Cardiac muscle cell (in vitro differentiated cells and primary cell): ENCODE measurements around the gene IGF2R. TPM values are rescaled to one million over a fixed set of nuclear protein-coding genes. Genes with fewer than 3 reads are reported as not detected.

ENCODE experiments used
- DNase-seq, 2 donors: peaks; one replicate each; pipeline versions ENCODE4 v3.0.0 to v3.0.0-alpha.2; 2010 to 2017; ENCODE audit warnings: low read depth in 1 of 2, low spot score in 1 of 2
- H3K27ac ChIP-seq: fragments of 200-600 bp; sonication (generic); 2 replicates; pipeline ENCODE4 v1.5.1; 2016
- H3K27me3 ChIP-seq: fragments of 200-600 bp; sonication (generic); 2 replicates; pipeline ENCODE4 v1.6.0; 2016; ENCODE audit warnings: control low read depth
- H3K36me3 ChIP-seq: fragments of 200-600 bp; sonication (generic); 2 replicates; pipeline ENCODE4 v1.5.1; 2016; ENCODE audit warnings: control low read depth
- H3K4me1 ChIP-seq: fragments of 200-600 bp; sonication (generic); 2 replicates; pipeline ENCODE4 v1.8.1; 2017; ENCODE audit warnings: low read depth, mild to moderate bottlenecking, mixed run types
- H3K4me3 ChIP-seq: fragments of 200-600 bp; sonication (generic); 2 replicates; pipeline ENCODE4 v1.5.1; 2016; ENCODE audit warnings: mild to moderate bottlenecking
- H3K9me3 ChIP-seq: fragments of 200-600 bp; sonication (generic); 2 replicates; pipeline ENCODE4 v1.5.1; 2017; ENCODE audit warnings: low read depth, mild to moderate bottlenecking, control low read depth
- polyA plus RNA-seq: library from polyadenylated mRNA; unstranded; fragments of >200 nt; fragmentation: Nextera tagmentation; extraction: Ambion mirVana; gene quantifications from 2 replicates; pipeline ENCODE4 v1.2.1, GENCODE V29; 2016
- total RNA-seq: library from RNA; depleted of rRNA; stranded (reverse); fragments of >200 nt; gene quantifications from 2 replicates; pipeline ENCODE4 v1.2.3, GENCODE V29; 2016
- TF ChIP-seq, protein P1 (sequence below): IDR thresholded peaks from 2 replicates; pipeline ENCODE4 v1.5.1; 2012; ENCODE audit warnings: low read depth, mild to moderate bottlenecking, low read length

Gene IGF2R
- total and polyA plus RNA-seq, 2 experiments from 2014 or later, result 25.8 to 45.4 TPM

DNA sequence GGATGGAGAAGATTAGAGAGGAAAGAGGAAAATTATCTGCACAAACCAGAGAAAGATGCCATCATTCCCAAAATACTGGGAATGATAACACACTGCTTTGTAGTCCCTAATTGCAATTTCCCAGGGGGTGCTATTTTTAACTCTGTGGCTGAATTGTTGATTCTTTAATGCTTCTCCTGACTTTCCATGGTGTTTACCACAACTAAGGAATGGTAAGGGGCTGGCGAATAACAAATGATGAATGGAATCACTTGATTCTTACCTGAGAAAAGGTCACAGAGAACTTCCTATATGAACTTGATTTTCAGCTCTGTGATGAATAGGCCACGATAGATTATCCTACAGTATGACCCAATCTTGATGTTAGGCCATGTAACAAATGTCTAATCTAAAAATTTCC, 22.0 kb upstream of the IGF2R start:
- Histone ChIP-seq H3K4me1 (no peaks in the 10 kb centered on the region), H3K27me3 (no peaks in the 10 kb centered on the region), H3K4me3 (no peak overlapping the region), H3K9me3 (no peaks in the 10 kb centered on the region), H3K36me3 (no peaks in the 10 kb centered on the region), H3K27ac (no peak overlapping the region)
- no peak for DNase-seq
- TF ChIP-seq, protein P1, sequence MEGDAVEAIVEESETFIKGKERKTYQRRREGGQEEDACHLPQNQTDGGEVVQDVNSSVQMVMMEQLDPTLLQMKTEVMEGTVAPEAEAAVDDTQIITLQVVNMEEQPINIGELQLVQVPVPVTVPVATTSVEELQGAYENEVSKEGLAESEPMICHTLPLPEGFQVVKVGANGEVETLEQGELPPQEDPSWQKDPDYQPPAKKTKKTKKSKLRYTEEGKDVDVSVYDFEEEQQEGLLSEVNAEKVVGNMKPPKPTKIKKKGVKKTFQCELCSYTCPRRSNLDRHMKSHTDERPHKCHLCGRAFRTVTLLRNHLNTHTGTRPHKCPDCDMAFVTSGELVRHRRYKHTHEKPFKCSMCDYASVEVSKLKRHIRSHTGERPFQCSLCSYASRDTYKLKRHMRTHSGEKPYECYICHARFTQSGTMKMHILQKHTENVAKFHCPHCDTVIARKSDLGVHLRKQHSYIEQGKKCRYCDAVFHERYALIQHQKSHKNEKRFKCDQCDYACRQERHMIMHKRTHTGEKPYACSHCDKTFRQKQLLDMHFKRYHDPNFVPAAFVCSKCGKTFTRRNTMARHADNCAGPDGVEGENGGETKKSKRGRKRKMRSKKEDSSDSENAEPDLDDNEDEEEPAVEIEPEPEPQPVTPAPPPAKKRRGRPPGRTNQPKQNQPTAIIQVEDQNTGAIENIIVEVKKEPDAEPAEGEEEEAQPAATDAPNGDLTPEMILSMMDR, result no peak

DNA sequence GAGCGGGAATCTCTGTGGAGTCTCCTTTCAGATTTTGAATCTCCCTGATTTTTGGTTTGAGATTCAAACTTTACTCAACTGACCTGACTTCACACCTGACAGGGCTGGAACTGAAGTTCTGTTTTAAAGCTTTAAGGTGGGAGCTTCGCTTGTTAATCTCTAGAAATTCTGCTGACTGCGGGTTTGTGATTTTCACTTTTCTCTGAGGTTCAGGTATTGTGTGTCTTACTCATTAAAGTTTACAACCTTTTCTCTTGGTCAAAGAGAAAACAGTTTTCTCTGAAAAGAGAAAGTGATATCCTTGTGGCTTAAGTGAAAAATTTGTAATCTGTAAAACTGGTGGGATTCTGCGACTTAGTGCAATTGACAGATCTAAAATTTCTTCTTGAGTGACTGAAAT, 20.7 kb upstream of the IGF2R start:
- no peak overlapping the region for H3K4me3 ChIP-seq
- H3K27ac ChIP-seq, result no peak overlapping the region
- TF ChIP-seq, protein P1, result no peak
- no peaks in the 10 kb centered on the region for H3K4me1 ChIP-seq
- H3K9me3 ChIP-seq, result no peaks in the 10 kb centered on the region
- DNase-seq, result no peak
- H3K36me3 ChIP-seq, result no peaks in the 10 kb centered on the region
- no peaks in the 10 kb centered on the region for H3K27me3 ChIP-seq

DNA sequence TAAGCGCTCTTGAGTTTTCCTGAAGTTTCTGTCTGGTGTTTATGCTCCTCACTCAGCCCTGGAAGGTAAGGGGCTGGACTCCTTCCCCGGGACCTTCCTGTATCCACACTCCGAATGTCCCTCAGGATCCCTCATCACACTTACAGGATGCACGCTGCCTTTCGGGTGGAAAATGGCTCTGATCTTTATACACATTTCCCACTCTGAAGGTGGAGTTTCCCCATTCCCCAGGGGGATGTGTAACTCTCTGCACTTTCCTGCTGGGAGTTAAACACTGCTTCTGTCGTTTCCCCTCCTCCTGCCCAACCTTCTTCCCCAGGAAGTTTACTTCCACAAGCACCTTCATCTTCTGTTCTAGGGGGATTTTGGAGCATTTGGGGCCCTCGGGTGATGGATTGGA, 17.1 kb upstream of the IGF2R start:
- Histone ChIP-seq H3K9me3 (no peaks in the 10 kb centered on the region), H3K4me1 (no peaks in the 10 kb centered on the region), H3K4me3 (no peak overlapping the region), H3K36me3 (no peaks in the 10 kb centered on the region), H3K27me3 (no peaks in the 10 kb centered on the region), H3K27ac (no peak overlapping the region)
- peak in 1 of 2 donors; percentile 29 for DNase-seq
- TF ChIP-seq, protein P1, result no peak

DNA sequence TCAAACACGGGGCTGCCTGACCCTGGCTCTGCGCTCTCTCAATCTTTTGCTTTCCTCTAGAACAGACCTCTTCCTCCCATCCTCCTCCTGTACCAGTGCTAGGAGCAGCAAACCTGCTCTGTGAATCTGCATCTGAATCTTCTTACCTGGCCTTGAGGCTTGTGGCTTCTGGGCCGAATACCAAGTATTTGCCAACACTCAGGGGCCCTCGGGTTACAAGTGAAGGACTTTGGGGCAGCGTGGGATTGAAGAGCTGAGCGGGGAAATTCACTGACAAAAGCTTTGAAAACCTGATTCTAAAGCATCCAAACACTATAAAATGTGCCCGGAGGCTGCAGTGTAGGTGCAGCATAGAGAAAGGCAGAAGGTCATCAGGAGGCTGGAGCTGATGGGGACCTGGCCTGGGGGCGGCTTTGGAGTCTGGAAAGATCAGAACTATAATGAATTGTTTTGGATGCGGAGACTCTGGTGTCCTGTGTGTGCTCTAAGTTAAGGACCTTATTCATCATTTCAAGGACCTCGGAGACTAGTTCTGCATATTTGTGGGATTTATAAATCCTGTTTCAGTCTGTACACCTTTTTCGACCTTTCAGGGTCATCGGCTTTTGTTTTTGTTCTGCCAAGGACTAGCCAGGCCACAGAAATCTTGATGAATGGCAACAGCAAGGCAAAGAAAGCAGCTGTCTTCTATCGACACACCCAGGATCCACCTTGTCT, 16.4 kb upstream of the IGF2R start:
- H3K4me1 ChIP-seq, result no peaks in the 10 kb centered on the region
- no peaks in the 10 kb centered on the region for H3K36me3 ChIP-seq
- no peak for DNase-seq
- H3K27me3 ChIP-seq, result no peaks in the 10 kb centered on the region
- no peak overlapping the region for H3K27ac ChIP-seq
- H3K9me3 ChIP-seq, result no peaks in the 10 kb centered on the region
- TF ChIP-seq, protein P1, result no peak
- H3K4me3 ChIP-seq, result no peak overlapping the region

DNA sequence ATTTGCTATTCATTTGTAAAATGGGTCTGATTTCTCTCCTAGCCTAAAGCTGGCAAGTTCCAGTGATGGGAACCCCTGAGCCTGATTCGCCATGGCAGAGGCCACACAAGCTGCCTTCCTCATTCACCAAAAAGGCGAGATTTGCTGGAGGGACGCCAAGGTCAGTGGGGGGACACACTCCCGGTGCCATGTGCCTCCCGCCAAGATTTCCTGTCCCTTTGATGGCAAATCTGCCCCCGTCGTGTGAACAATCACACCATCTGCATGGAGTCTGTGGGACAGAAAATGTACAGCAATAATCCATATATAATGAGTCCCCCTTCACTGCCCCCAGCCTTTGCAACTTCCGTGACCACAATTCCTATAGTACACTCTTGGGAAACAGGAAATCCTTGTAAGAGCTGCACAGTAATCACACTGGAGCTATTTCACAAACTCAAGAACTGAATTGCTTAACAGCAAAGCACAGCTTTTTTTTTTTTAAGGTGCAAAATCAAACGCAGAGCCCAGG, 15.7 kb upstream of the IGF2R start:
- Histone ChIP-seq H3K27ac (no peak overlapping the region), H3K4me3 (no peak overlapping the region), H3K27me3 (no peaks in the 10 kb centered on the region), H3K4me1 (no peaks in the 10 kb centered on the region), H3K36me3 (no peaks in the 10 kb centered on the region), H3K9me3 (no peaks in the 10 kb centered on the region)
- TF ChIP-seq, protein P1, result no peak
- DNase-seq, result peak in 1 of 2 donors; percentile 96
